HepG2 (cell line): Measurements from ENCODE around the gene VCP. TPM values are rescaled to one million over a fixed set of nuclear protein-coding genes. Genes with fewer than 3 reads are reported as not detected.

Experiments
- CENPX ChIP-seq: sonication (generic); formaldehyde crosslinking; IDR thresholded peaks from 2 replicates; pipeline ENCODE4 v1.9.0; 2021; ENCODE audit warnings: mild to moderate bottlenecking, missing genetic modification reagents, moderate library complexity
- IRX3 ChIP-seq: sonication (generic); formaldehyde crosslinking; IDR thresholded peaks from 2 replicates; pipeline ENCODE4 v1.8.1; 2023; ENCODE audit warnings: mild to moderate bottlenecking, low read depth, missing genetic modification reagents, borderline replicate concordance
- NFATC3 ChIP-seq: sonication (generic); formaldehyde crosslinking; IDR thresholded peaks from 2 replicates; pipeline ENCODE4 v1.5.1; 2020; ENCODE audit warnings: mild to moderate bottlenecking, missing genetic modification reagents
- NFE2 ChIP-seq: sonication (generic); formaldehyde crosslinking; IDR thresholded peaks from 2 replicates; pipeline ENCODE4 v1.4.0; 2020; ENCODE audit warnings: missing genetic modification reagents
- PHF5A ChIP-seq: IDR thresholded peaks from one replicate; pipeline ENCODE4 v1.6.1; 2018; ENCODE audit warnings: low read depth, missing genetic modification reagents; ENCODE audit not compliant: unreplicated experiment
- RNF2 ChIP-seq: fragments of 450-650 bp; conservative IDR thresholded peaks from 2 replicates; pipeline ENCODE4 v1.6.1; 2016; ENCODE audit warnings: low read depth
- RXRA ChIP-seq: sonication (generic); formaldehyde crosslinking; IDR thresholded peaks from 2 replicates; pipeline ENCODE4 v1.5.1; 2020; ENCODE audit warnings: missing genetic modification reagents
- SCMH1 ChIP-seq: sonication (generic); formaldehyde crosslinking; IDR thresholded peaks from 2 replicates; pipeline ENCODE4 v1.9.0; 2021; ENCODE audit warnings: missing genetic modification reagents, mild to moderate bottlenecking, borderline replicate concordance
- SRSF4 ChIP-seq: fragments of 200-400 bp; formaldehyde crosslinking; IDR thresholded peaks from one replicate; pipeline ENCODE4 v1.6.1; 2018; ENCODE audit warnings: mild to moderate bottlenecking, low read depth, low read length, moderate library complexity; ENCODE audit not compliant: poor library complexity, severe bottlenecking
- ZBTB38 ChIP-seq: sonication (generic); formaldehyde crosslinking; IDR thresholded peaks from 2 replicates; pipeline ENCODE4 v1.5.1; 2020; ENCODE audit warnings: mild to moderate bottlenecking, missing genetic modification reagents
- ZNF337 ChIP-seq: sonication (generic); formaldehyde crosslinking; IDR thresholded peaks from 2 replicates; pipeline ENCODE4 v1.5.1; 2020; ENCODE audit warnings: missing genetic modification reagents, low read depth, mild to moderate bottlenecking, borderline replicate concordance
- ZNF619 ChIP-seq: sonication (generic); formaldehyde crosslinking; IDR thresholded peaks from 2 replicates; pipeline ENCODE4 v1.4.0; 2020; ENCODE audit warnings: mild to moderate bottlenecking, missing genetic modification reagents
- ZNF7 ChIP-seq: IDR thresholded peaks from 2 replicates; pipeline ENCODE4 v1.6.1; 2016; ENCODE audit warnings: missing biosample characterization, missing genetic modification reagents
- polyA plus RNA-seq, 8 experiments: library from polyadenylated mRNA; depleted of rRNA in 3 of 8; stranded (reverse) in 7 of 8; unstranded in 1 of 8; fragments of >200 nt; fragmentation: Illumina TruSeq in 4 of 8; extraction: Trizol in 4 of 8; gene quantifications; 2 replicates each; pipeline versions ENCODE4 v1.2.1 to v1.2.3, GENCODE V29; 2011 to 2016; ENCODE audit warnings: low read depth in 4 of 8, missing spikeins in 1 of 8, mixed read lengths in 1 of 8; ENCODE audit not compliant: insufficient read depth in 1 of 8
- total RNA-seq, 5 experiments: library from RNA; depleted of rRNA; stranded (reverse); fragments of >200 nt; fragmentation: Illumina TruSeq; extraction: Trizol; gene quantifications; 2 replicates each; pipeline ENCODE4 v1.2.3, GENCODE V29; 2016; ENCODE audit warnings: low read depth in 1 of 5
- TF ChIP-seq, protein P1 (sequence below): sonication (generic); formaldehyde crosslinking; IDR thresholded peaks from 2 replicates; pipeline ENCODE4 v1.8.1; 2022; ENCODE audit warnings: mild to moderate bottlenecking, missing genetic modification reagents
- TF ChIP-seq, protein P2 (sequence below): sonication (generic); formaldehyde crosslinking; IDR thresholded peaks from 2 replicates; pipeline ENCODE4 v1.9.0; 2021; ENCODE audit warnings: missing genetic modification reagents, borderline replicate concordance
- TF ChIP-seq, protein P3 (sequence below): sonication (generic); formaldehyde crosslinking; IDR thresholded peaks from 2 replicates; pipeline ENCODE4 v1.4.0; 2020; ENCODE audit warnings: missing genetic modification reagents
- TF ChIP-seq, protein P4 (sequence below): sonication (generic); formaldehyde crosslinking; IDR thresholded peaks from 2 replicates; pipeline ENCODE4 v1.4.0; 2020; ENCODE audit warnings: missing genetic modification reagents
- TF ChIP-seq, protein P5 (sequence below): sonication (generic); formaldehyde crosslinking; IDR thresholded peaks from 2 replicates; pipeline ENCODE4 v1.4.0; 2020; ENCODE audit warnings: missing genetic modification reagents, mild to moderate bottlenecking, borderline replicate concordance
- TF ChIP-seq, protein P6 (sequence below): sonication (generic); formaldehyde crosslinking; conservative IDR thresholded peaks from 2 replicates; pipeline ENCODE4 v1.4.0; 2020; ENCODE audit warnings: missing genetic modification reagents

VCP gene
- total and polyA plus RNA-seq, 2 of the 13 experiments (the other 11 are each of a cell fraction or from before 2014, with no cell fraction given) = 143 to 391 TPM

DNA sequence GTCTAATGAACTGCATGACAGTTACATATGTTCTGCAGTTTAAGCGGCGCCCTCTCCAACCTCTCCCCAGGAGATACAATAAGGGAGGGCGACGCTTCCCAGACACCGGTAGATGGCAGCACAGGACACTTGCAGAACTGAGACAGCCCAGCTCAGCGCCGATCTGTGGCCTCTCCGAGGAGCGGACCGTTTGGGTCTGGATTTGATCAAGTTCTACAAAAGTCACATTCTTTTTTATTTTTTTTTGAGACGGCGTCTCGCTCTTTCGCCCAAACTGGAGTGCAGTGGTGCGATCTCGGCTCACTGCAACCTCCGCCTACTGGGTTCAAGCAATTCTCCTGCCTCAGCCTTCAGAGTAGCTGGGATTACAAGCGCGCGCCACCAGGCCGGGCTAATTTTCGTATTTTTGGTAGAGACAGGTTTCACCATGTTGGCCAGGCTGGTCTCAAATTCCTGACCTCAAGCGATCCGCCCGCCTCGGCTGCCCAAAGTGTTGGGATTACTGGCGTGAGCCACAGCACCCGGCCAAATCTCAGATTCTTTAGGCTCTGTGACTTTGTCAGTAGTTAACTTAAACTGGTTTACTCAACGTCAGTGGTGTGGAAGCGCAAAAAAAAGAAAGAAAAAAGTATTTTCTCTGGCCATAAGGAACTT lies 44.6 kb upstream of the VCP start (continued):
- TF ChIP-seq, protein P1, sequence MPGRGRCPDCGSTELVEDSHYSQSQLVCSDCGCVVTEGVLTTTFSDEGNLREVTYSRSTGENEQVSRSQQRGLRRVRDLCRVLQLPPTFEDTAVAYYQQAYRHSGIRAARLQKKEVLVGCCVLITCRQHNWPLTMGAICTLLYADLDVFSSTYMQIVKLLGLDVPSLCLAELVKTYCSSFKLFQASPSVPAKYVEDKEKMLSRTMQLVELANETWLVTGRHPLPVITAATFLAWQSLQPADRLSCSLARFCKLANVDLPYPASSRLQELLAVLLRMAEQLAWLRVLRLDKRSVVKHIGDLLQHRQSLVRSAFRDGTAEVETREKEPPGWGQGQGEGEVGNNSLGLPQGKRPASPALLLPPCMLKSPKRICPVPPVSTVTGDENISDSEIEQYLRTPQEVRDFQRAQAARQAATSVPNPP = no peak
- TF ChIP-seq ZNF337 (no peak), RXRA (CRISPR knock-in tag) (no peak), ZBTB38 (CRISPR knock-in tag) (no peak; the same call in 1 of the 2 replicates), IRX3 (0 out of 2 replicates have a peak, but pooled peaks have one; percentile 29), PHF5A (CRISPR knock-in tag) (no peak), ZNF619 (CRISPR knock-in tag) (no peak), SCMH1 (CRISPR knock-in tag) (no peak), NFATC3 (CRISPR knock-in tag) (no peak), ZNF7 (CRISPR knock-in tag) (no peak), SRSF4 (no peak), RNF2 (no peak), NFE2 (CRISPR knock-in tag) (no peak), CENPX (no peak)
- TF ChIP-seq, protein P2, sequence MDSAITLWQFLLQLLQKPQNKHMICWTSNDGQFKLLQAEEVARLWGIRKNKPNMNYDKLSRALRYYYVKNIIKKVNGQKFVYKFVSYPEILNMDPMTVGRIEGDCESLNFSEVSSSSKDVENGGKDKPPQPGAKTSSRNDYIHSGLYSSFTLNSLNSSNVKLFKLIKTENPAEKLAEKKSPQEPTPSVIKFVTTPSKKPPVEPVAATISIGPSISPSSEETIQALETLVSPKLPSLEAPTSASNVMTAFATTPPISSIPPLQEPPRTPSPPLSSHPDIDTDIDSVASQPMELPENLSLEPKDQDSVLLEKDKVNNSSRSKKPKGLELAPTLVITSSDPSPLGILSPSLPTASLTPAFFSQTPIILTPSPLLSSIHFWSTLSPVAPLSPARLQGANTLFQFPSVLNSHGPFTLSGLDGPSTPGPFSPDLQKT = no peak
- TF ChIP-seq, protein P3, sequence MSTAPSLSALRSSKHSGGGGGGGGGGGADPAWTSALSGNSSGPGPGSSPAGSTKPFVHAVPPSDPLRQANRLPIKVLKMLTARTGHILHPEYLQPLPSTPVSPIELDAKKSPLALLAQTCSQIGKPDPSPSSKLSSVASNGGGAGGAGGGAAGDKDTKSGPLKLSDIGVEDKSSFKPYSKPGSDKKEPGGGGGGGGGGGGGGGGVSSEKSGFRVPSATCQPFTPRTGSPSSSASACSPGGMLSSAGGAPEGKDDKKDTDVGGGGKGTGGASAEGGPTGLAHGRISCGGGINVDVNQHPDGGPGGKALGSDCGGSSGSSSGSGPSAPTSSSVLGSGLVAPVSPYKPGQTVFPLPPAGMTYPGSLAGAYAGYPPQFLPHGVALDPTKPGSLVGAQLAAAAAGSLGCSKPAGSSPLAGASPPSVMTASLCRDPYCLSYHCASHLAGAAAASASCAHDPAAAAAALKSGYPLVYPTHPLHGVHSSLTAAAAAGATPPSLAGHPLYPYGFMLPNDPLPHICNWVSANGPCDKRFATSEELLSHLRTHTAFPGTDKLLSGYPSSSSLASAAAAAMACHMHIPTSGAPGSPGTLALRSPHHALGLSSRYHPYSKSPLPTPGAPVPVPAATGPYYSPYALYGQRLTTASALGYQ (CRISPR knock-in tag) = 0 out of 2 replicates have a peak, but pooled peaks have one; percentile 48
- TF ChIP-seq, protein P4, sequence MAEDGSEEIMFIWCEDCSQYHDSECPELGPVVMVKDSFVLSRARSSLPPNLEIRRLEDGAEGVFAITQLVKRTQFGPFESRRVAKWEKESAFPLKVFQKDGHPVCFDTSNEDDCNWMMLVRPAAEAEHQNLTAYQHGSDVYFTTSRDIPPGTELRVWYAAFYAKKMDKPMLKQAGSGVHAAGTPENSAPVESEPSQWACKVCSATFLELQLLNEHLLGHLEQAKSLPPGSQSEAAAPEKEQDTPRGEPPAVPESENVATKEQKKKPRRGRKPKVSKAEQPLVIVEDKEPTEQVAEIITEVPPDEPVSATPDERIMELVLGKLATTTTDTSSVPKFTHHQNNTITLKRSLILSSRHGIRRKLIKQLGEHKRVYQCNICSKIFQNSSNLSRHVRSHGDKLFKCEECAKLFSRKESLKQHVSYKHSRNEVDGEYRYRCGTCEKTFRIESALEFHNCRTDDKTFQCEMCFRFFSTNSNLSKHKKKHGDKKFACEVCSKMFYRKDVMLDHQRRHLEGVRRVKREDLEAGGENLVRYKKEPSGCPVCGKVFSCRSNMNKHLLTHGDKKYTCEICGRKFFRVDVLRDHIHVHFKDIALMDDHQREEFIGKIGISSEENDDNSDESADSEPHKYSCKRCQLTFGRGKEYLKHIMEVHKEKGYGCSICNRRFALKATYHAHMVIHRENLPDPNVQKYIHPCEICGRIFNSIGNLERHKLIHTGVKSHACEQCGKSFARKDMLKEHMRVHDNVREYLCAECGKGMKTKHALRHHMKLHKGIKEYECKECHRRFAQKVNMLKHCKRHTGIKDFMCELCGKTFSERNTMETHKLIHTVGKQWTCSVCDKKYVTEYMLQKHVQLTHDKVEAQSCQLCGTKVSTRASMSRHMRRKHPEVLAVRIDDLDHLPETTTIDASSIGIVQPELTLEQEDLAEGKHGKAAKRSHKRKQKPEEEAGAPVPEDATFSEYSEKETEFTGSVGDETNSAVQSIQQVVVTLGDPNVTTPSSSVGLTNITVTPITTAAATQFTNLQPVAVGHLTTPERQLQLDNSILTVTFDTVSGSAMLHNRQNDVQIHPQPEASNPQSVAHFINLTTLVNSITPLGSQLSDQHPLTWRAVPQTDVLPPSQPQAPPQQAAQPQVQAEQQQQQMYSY = no peak
- TF ChIP-seq, protein P5, sequence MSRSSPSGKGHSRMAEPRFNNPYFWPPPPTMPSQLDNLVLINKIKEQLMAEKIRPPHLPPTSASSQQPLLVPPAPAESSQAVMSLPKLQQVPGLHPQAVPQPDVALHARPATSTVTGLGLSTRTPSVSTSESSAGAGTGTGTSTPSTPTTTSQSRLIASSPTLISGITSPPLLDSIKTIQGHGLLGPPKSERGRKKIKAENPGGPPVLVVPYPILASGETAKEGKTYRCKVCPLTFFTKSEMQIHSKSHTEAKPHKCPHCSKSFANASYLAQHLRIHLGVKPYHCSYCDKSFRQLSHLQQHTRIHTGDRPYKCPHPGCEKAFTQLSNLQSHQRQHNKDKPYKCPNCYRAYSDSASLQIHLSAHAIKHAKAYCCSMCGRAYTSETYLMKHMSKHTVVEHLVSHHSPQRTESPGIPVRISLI (CRISPR knock-in tag) = 0 out of 2 replicates have a peak, but pooled peaks have one; percentile 43
- TF ChIP-seq, protein P6, sequence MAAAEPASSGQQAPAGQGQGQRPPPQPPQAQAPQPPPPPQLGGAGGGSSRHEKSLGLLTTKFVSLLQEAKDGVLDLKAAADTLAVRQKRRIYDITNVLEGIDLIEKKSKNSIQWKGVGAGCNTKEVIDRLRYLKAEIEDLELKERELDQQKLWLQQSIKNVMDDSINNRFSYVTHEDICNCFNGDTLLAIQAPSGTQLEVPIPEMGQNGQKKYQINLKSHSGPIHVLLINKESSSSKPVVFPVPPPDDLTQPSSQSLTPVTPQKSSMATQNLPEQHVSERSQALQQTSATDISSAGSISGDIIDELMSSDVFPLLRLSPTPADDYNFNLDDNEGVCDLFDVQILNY (CRISPR knock-in tag) = no peak
